Measurements from ENCODE around the gene EPHX1.
"Not testable (repeated sequence)": the region's sequence is repeated elsewhere in the genome, so short reads cannot be mapped to it uniquely, and the experiment has no call there.

EPHX1 gene

DNA sequence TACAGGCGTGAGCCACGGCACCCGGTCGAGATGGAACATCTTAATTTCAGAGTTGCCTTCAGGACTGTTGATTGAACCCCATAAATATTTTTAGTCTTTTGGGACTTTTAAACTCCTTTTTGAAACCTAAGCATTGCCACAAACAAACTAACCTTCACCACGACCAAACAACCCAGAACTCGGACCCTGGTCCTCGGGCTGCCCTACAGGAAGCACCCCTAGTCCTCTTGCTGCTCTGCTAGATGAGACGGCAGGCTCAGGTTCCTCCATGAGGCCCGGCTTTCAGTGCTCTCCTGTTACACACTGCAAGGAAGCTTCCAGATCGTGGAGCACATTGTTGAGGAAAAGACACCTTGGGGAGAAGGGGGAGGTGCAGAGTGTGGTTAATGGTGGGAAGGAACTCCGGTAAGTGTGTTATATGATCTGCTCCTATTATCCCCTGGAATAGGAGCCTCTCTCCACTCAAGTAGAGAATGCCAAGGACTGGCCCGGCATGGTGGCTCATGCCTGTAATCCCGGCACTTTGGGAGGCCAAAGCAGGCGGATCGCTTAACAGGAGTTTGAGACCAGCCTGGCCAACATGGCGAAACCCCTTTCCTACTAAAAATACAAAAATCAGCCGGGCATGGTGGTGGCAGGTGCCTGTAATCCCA is 5.7 kb downstream of the EPHX1 start:
- DNase-seq (ENCODE audit: low spot score), result no peak

DNA sequence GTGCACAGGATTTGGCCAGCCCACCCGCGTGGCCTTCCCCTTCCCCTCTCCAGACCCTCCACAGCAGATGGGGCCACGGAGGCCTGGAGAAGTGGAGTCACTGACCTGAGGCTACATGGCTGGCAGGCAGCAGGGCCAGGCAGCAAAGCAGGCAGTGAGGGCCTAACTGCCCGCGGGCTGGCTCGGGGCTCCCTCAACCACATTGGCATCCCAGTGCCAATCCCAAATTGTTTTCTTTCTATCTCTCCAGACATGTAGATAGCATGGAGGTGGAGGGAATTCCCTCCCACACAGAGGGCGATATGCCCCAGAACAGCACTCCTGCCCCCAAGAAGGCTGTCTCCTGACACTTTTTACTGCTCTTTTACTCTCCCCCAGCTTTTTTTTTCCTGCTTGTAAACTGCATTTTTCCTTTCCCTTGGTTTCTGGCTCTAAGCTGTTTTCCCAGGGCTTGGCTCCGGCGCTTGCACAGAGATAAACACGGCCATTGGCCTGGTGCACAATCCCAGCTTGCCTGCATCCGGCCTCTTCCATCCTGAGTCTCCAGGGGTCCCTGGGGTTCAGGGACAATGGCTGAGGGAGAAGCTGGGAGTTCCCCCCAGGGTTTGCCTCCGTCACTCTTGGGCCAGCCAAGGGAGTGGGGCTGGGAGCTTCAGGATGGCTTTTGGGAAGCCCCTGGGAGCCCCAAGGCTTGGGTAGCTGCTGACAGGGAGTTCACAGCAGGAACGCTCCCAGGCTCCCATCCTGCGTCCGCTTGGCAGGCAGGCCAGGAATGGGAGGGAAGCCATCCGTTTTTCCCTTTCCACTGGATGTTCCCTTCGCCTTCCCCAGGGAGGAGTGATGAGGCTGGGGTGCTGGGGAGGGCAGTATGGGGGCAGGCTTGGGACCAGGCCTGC is 7.0 kb downstream of the EPHX1 start:
- no peak for DNase-seq (ENCODE audit: low spot score)

DNA sequence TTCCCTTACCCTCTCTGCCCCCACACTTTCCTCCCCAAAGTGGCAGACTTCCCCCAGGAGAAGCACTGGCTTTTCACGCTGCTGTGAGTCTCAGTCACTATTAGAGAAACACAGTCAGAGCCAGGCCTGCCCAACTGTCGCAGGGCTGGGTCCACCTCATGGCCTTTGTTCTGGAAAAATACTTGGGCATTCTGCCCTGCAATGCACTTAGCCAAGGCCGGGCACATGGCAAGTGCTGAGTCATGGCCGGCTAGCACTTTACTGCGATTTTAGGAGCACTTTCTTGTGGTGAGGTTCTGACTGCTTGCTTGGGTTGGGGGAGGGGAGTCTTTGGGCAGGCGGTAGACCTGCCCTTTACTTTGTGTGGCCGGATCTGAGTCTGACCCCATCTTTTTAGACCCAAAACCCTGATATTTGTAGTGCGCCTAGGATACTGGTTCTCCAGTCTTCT is 7.7 kb downstream of the EPHX1 start:
- no peak for DNase-seq (ENCODE audit: low spot score)

DNA sequence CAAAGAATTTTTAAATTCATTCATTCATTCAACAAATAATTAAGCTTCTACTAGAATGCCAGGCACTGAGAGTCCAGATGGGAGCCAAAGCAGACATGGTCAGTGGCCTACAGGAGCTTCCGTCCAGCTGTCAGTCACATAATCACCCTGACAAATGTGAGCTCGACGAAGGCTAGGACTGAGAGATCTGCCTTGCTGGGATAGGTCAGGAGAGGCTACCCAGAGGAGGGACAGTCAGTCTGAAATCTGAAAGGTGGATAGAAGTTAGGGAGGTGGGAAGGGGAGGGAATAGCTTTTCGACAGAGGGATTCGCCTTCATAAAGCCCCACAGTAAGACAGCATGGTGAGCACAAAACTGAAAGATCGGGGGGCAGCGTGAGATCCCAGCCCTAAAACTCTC is 8.3 kb downstream of the EPHX1 start:
- DNase-seq (ENCODE audit: low spot score), result no peak

DNA sequence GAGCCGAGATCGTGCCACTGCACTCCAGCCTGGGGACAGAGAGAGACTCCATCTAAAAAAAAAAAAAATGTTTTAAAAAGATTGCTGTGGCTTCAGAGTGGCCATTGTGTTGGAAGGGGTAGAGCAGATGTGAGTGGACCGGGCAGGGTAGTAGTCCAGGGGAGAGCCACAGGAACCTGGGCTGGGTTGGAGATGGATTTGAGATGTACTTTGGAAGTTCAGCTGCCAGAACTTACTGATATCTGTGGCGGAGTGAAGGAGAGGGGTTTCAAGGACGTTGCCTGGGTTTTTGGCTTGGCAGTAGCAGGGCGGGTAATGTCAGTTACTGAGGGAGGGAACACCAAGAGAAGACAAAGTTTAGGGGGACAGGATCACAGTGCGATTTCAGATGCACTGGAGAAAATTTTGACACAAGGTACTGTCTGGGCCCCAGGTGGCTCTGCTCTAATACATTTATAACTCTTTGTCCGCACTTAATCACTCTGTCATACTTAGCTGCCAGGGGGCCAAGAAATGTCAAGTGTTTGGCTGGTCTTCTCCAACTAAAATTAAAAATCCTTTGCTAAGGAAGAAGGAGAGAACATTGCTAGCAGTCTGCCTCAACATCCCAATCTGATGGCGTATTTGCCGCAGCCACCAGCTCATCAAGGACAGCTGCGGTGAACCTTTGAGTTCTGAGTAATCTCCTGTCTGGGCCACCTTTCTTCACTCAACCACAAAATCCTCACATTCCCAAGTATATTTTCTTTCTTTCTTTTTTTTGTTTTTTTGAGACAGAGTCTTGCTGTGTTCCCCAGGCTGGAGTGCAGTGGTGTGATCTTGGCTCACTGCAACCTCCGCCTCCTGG is 9.6 kb downstream of the EPHX1 start:
- DNase-seq (ENCODE audit: low spot score), result no peak

DNA sequence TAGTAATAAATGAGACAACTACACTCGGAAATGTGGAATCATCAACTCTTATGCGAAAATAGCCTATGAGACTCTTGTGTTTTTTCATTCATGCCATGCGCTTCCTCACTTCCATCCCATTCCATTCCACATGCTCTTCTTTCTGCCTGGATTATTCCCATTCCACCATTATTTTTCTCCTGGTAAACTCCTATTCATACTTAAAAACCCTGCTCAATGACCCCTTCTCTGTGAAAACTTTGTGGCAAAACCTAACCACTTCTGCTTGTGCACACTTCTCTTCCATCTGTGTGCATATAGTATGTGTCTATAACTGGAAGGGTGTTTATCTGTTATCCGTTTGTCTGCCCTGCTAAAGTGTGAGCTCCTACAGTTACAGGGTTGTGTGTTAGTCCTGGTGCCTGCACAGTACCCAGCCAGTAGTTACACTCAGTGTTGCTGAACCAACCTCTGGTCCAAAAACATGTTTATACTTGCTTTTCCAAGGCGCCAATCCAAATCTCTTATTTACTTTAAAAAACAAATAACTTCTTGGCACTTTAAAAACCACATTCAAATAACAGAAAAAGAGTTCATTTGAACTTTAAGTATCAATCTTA is 10.7 kb downstream of the EPHX1 start:
- no peak for DNase-seq (ENCODE audit: low spot score)

DNA sequence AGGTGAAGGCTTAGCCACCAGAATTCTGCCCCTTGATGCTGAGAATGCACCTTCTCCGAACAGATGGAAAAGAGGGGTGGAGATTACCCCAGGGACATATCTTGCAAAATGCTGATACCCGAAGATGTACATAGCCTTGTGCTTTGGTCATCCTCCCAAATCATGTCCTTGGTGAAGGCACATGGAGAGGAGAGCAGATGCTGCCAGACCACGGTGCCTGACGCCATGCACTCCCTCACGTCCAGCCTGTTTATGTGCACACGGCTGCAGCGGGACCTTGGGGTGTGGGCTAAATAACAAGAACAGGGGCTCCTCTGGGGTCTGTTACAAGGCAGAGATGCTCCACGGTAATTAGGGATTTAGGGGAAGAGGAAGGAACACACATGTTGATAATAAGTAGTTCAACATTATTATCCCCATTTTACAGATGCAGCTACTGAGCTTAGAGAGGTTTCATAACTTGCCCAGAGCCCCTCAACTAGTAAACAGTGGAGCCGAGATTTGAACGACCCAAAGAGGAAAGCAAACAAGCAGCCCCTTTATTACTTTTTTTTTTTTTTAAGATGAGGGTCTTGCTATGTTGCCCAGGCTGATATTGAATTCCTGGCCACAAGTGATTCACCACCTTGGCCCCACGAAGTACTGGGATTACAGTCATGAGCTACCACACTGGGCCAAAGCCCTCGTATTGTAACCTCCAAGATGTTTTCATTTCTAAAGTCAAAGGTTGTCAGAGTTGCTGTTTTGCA is 12.9 kb downstream of the EPHX1 start:
- no peak for DNase-seq (ENCODE audit: low spot score)

DNA sequence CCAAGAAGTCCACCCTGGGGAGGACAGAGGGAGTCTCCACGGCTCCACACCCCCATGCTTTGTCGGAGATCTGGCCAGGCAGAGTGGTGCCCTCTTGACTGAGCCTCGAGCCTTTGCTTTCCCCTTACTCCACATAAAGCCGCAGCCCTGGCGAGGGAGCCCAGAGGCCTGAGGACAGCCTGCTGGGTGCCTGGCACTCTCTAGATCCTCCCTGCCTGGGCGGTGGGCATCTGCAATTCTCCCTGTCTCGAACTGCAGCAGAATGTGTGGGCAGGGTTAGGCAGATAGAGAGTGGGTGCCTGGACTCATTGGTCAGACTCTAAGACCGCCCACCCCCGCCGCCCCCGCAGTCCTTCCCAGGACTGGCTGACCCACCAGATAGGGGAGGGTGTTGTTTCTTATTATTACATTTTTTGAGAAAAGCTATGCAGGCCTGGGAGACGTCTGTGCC is 13.9 kb downstream of the EPHX1 start:
- no peak for DNase-seq (ENCODE audit: low spot score)

DNA sequence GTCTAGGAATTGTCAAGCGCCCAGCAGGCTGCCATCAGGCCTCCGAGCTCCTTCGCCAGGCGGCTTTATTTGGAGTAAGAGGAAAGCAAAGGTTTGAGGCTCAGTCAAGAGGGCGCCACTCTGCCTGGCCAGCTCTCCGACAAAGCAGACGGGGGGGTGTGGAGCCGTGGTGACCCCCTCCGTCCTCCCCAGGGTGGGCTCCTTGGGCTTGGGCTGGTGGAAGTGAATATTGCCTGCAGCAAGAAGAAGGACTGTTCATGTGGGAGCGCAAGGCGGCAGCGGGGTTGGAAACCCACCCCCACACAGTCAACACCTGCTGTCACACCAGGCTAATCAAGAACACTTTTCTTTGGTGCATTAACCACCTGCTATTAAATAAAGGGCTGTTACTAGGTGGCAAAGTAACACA is 14.6 kb downstream of the EPHX1 start:
- no peak for DNase-seq (ENCODE audit: low spot score)

DNA sequence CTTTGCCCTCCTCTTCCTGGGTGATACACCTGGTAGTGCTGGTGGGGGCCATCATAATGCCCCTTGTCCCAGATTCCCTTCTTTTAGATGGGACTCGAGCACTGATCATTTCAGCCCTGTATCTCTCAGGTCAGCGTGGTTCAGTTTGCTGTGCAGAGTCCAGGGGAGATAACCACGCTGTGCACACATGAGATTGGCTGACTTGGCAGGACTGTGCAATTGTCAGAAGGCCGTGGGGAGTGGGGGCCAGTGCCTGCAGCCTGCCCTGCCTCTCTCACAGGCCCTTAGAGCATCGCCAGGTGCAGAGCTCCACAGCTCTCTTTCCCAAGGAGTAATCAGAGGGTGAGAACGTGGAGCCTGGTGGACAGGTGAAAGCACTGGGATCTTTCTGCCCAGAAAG is 15.2 kb downstream of the EPHX1 start:
- DNase-seq (ENCODE audit: low spot score), result no peak

DNA sequence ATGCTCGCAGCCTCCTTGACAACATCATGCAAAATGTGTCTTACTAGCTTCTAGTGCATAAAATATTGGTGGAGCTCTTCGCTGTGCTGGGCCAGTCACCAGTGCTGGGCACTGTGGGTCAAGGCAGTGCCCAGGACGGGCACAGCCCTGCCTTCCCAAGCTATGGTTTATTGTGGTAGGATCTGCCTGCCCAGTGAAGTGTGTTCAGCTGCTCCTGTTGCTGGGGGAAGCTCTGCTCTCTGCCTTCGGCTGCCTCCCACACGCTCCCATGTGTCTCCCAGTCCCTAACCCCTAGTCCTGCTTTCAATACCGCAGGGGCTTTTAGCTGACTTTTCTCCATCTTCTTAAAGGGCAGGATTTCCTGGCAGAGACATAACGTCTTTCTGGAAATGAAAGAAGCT is 15.7 kb downstream of the EPHX1 start:
- DNase-seq (ENCODE audit: low spot score), result no peak

DNA sequence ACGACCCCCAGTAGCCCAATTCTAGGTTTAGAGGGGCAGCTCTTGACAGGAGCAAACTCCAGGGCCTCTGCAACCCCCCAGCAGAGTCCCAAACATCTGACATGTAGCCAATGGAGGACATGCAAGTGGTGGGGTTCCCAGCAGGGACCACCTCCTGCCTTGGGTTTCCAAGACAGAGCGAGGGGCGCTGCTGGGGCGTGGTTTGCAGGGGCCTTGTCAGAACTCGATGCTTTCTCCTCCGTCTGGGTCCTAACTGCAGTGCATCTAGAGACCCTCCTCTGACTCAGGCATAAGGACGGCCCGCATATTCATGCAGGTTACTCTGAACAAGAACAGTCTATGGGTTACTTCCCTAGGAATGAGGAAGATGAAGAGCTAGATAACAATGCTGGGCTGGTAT is 17.2 kb downstream of the EPHX1 start:
- no peak for DNase-seq (ENCODE audit: low spot score)

DNA sequence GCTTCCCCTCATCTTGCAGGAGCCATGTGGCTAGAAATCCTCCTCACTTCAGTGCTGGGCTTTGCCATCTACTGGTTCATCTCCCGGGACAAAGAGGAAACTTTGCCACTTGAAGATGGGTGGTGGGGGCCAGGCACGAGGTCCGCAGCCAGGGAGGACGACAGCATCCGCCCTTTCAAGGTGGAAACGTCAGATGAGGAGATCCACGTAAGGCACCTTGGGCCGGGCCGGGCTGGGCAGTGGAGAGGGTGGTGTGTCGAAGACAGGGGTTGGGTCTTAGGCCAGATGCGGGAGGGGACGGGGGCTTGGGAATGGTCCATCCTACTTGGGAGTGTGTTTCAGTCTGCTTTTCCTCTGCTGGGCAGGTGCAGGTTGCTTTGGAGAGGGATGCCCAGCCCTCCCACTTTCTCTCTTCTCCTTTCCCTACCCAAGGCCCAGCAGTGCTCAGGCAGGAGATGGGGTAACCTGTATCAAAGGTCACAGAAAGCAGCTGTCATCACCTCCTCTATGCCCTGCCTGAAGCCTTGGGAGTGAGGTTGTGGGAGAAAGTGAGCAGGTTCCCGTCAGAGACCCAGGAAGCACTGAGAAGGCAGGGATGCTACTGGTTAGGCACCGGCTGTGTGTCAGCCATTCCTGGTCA is 18.9 kb downstream of the EPHX1 start:
- DNase-seq (ENCODE audit: low spot score), result no peak

DNA sequence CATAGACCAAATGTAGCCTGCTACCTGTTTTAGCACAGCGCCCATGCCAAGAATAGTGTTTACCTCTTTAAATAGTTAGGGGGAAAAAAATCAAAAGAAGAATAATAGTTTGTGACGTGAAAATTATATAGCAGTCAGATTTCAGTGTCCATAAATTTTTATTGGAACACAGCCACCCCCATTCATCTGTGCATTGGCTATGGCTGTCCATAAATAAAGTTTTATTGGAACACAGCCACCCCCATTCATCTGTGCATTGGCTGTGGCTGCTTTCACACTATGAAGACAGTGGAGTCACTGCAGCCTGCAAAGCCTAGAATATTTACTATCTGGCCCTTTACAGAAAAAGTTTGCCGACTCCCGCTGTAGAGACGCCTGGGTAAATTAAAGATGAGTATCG is 20.9 kb downstream of the EPHX1 start:
- DNase-seq (ENCODE audit: low spot score), result no peak

DNA sequence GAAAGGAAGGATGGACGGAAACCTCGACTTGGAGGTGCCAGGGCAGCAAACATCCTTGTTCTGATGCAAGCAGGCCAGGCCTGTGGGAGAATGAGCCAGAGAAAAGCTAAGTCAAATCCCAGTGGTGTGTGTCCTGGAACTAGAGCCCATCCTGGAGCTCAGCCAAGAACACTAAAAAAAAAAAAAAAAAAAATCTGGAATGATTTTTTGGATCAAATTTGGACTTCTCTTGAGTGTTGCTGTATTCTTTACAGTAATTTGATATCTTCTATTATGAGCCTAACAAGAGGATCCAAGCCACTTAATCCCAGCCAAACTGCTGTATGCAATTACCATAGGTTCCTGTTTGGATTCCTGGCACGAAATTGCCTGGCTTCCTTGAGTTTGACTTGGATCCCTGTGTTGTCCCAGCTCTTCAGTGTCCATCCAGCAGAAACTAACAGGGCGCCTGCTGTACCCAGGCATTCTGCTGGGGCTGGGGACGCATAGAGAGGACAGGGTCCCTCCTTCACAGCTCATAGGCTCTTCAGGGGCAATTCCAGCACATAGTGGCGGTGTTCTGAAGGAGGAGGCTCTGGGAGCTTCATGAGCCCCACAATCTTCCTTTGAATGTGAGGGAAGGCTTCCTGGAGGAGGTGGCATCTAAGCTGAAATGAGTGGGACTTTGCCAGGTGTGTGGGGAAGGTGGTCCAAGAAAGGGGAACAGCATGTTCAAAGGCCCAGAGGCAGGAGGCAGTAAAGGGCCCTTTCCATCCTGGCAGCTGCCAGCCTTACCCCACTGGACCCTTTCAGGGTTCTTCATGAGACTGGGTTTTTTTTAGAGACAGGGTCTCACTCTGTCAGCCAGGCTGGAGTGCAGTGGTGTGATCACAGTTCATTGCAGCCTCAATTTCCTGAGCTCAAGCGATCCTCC is 24.7 kb downstream of the EPHX1 start:
- DNase-seq (ENCODE audit: low spot score), result no peak

DNA sequence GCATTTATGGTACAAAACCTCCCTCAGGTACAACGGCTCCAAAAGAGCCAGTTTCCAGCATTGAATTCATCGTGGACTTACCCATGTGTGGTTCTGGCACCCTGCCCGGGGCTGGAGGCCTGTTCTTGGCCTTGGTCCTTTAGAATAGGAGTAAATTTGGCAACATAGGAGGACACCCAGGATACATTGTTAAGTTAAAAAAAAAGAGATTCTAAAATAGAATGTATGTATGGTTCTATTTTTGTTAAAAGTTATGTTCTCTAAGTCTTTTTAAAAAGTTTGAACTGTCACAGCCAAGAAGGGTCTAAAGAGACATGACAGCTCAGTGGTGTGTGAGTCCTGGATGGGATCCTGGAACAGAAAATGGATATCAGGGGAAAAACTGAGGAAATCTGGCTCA is 25.9 kb downstream of the EPHX1 start:
- no peak for DNase-seq (ENCODE audit: low spot score)

DNA sequence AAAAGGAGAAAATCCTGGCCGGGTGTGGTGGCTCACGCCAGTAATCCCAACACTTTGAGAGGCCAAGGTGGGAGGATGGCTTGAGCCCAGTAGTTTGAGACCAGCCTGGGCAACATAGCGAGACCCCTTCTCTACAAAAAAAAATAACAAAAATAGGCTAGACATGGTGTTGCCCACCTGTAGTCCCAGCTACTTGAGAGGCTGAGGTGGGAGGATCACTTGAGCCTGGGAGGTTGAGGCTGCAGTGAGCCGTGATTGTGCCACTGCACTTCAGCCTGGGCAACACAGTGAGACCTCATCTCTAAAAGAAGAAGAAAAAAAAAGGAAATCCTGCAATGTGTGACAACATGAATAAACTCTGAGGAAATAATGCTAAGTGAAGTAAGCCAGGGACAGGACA is 26.4 kb downstream of the EPHX1 start:
- DNase-seq (ENCODE audit: low spot score), result not testable (repeated sequence)

DNA sequence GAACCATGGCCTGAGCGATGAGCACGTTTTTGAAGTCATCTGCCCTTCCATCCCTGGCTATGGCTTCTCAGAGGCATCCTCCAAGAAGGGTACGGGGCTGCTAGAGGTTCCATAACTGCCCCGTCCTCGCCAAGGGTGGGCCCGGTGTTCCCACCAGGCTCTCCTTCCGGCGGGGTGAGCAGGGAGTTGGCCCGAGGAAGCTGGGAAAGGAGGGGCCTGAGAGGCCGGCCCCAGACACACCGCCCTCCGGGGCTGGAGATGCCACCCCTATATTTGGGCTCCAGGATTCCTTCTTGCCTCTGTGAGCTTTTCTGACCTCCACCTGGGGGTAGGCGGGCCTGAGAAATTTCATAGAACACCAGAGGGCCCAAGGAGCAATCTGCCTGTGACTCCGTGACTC is 28.9 kb downstream of the EPHX1 start:
- DNase-seq (ENCODE audit: low spot score), result no peak

DNA sequence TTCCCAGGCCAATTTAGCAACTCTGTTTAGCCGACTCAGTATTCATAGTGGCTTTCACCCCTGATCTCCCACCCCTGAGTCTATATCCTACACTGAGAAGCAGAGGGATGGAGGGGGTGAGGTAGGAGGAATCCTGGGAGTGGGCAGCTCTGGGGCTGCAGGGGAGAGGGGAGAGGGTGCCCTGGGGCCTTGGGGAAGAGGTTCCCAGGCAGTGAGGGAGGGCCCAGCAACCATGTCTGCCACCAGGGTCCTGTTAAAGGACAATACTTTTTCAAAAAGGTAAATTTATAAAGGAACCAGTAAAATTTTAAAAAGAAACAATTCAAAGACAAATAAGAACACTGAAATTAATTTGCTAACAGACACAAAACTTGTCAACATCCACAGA is 30.3 kb downstream of the EPHX1 start:
- no peak for DNase-seq (ENCODE audit: low spot score)

All from SK-N-DZ (cell line).